Left renal pelvis (tissue), 4 donors: ENCODE results near the gene XRCC4. TPM values are rescaled to one million over a fixed set of nuclear protein-coding genes. Genes with fewer than 3 reads are reported as not detected.
A peak's percentile ranks its signal among the peaks of the same experiment; 100 is the strongest.

Source experiments
- DNase-seq, 4 donors: peaks; one replicate each; pipeline ENCODE4 v3.0.0-alpha.2; 2013; ENCODE audit warnings: low read depth in 4 of 4, low spot score in 3 of 4
- polyA plus RNA-seq, 4 donors: library from polyadenylated mRNA; unstranded; fragments of 120-200 nt; gene quantifications; one replicate each; pipeline ENCODE4 v1.2.1, GENCODE V29; 2013; ENCODE audit not compliant: insufficient read length in 4 of 4

XRCC4 gene
- polyA plus RNA-seq, 4 donors = 7.0 to 15.1 (median 12.3) TPM

- DNase-seq = no peak
Observed at GRCh38 chr5:83069096-83069799, 8.1 kb upstream of the XRCC4 start.

- no peak for DNase-seq
Observed at GRCh38 chr5:83071286-83072051, 5.9 kb upstream of the XRCC4 start.

GRCh38 chr5:83072966-83073365 is 4.4 kb upstream of the XRCC4 start:
- no peak for DNase-seq

- peak in 1 of 4 donors; percentile 11 for DNase-seq
Observed at GRCh38 chr5:83077662-83078261, 415 bp downstream of the XRCC4 start.

GRCh38 chr5:83082750-83083149 is 5.4 kb downstream of the XRCC4 start:
- no peak for DNase-seq

- DNase-seq = no peak
Observed at GRCh38 chr5:83084336-83084735, 7.0 kb downstream of the XRCC4 start.

- no peak for DNase-seq
Observed at GRCh38 chr5:83085106-83085505, 7.8 kb downstream of the XRCC4 start.

GRCh38 chr5:83090169-83090568 is 12.8 kb downstream of the XRCC4 start:
- no peak for DNase-seq

GRCh38 chr5:83092619-83093018 is 15.3 kb downstream of the XRCC4 start:
- DNase-seq = no peak

- no peak for DNase-seq
Observed at GRCh38 chr5:83093692-83094091, 16.3 kb downstream of the XRCC4 start.

GRCh38 chr5:83095163-83095956 is 18.0 kb downstream of the XRCC4 start:
- no peak for DNase-seq

- DNase-seq = no peak
Observed at GRCh38 chr5:83095957-83096539, 18.7 kb downstream of the XRCC4 start.

- DNase-seq = no peak
Observed at GRCh38 chr5:83096660-83097339, 19.5 kb downstream of the XRCC4 start.

- peak in 1 of 4 donors; percentile 9 for DNase-seq
Observed at GRCh38 chr5:83097689-83098231, 20.4 kb downstream of the XRCC4 start.

GRCh38 chr5:83099001-83099400 is 21.7 kb downstream of the XRCC4 start:
- no peak for DNase-seq

GRCh38 chr5:83099445-83099844 is 22.1 kb downstream of the XRCC4 start:
- no peak for DNase-seq

GRCh38 chr5:83101514-83101913 is 24.2 kb downstream of the XRCC4 start:
- no peak for DNase-seq

GRCh38 chr5:83102364-83102980 is 25.1 kb downstream of the XRCC4 start:
- no peak for DNase-seq

GRCh38 chr5:83104021-83104420 is 26.7 kb downstream of the XRCC4 start:
- no peak for DNase-seq
